Measurements from ENCODE around the gene ZBTB18.

The ZBTB18 gene

GRCh38 chr1:244096066-244096610 lies 45.1 kb downstream of the ZBTB18 start:
- no peak for DNase-seq (ENCODE audit: low read depth)
- no peak overlapping the region for H3K4me3 ChIP-seq (ENCODE audit: low read length)
- TF ChIP-seq CTCF (conservative IDR thresholded peaks at IDR 0.05; ENCODE audit: low read depth, low read length), result no peak

- TF ChIP-seq CTCF (conservative IDR thresholded peaks at IDR 0.05; ENCODE audit: low read depth, low read length), result no peak
- DNase-seq (ENCODE audit: low read depth), result no peak
- H3K4me3 ChIP-seq (ENCODE audit: low read length), result no peak overlapping the region
Measured at GRCh38 chr1:244096691-244097090, 45.6 kb downstream of the ZBTB18 start.

- H3K4me3 ChIP-seq (ENCODE audit: low read length), result no peak overlapping the region
- no peak for DNase-seq (ENCODE audit: low read depth)
- TF ChIP-seq CTCF (conservative IDR thresholded peaks at IDR 0.05; ENCODE audit: low read depth, low read length), result no peak
Measured at GRCh38 chr1:244097523-244098405, 46.7 kb downstream of the ZBTB18 start.

- DNase-seq (ENCODE audit: low read depth), result no peak
- no peak overlapping the region for H3K4me3 ChIP-seq (ENCODE audit: low read length)
- TF ChIP-seq CTCF (conservative IDR thresholded peaks at IDR 0.05; ENCODE audit: low read depth, low read length), result no peak
Measured at GRCh38 chr1:244099258-244099930, 48.3 kb downstream of the ZBTB18 start.

- H3K4me3 ChIP-seq (ENCODE audit: low read length), result no peak overlapping the region
- no peak for DNase-seq (ENCODE audit: low read depth)
- no peak for TF ChIP-seq CTCF (conservative IDR thresholded peaks at IDR 0.05; ENCODE audit: low read depth, low read length)
Measured at GRCh38 chr1:244100276-244100675, 49.2 kb downstream of the ZBTB18 start.

GRCh38 chr1:244100704-244101453 lies 49.8 kb downstream of the ZBTB18 start:
- no peak overlapping the region for H3K4me3 ChIP-seq (ENCODE audit: low read length)
- TF ChIP-seq CTCF (conservative IDR thresholded peaks at IDR 0.05; ENCODE audit: low read depth, low read length), result no peak
- DNase-seq (ENCODE audit: low read depth), result no peak
